Measurements from ENCODE around the gene TMTC2. TPM values are rescaled to one million over a fixed set of nuclear protein-coding genes. Genes with fewer than 3 reads are reported as not detected.

Gene TMTC2
- total and polyA plus RNA-seq, 2 experiments from 2014 or later: 1.5 to 12.0 TPM

- no peak overlapping the region for H2AFZ ChIP-seq
- no peaks in the 10 kb centered on the region for H3K36me3 ChIP-seq (replicated peaks; ENCODE audit: insufficient read depth, low read depth)
- no peaks in the 10 kb centered on the region for H3K9me2 ChIP-seq (replicated peaks; ENCODE audit: insufficient read depth)
- H3K4me2 ChIP-seq: no peak overlapping the region
- no peaks in the 10 kb centered on the region for H3K9me3 ChIP-seq (ENCODE audit: low read depth)
- no peaks in the 10 kb centered on the region for H3K79me2 ChIP-seq
- DNase-seq (ENCODE audit: low spot score): no peak
- H4K20me1 ChIP-seq (ENCODE audit: insufficient read depth, poor library complexity, severe bottlenecking): no peaks in the 10 kb centered on the region
- WGBS (ENCODE audit: low lambda C conversion rate, missing lambda C conversion rate): 70% methylated on average over 7 of the region's 7 CpGs
- no peaks in the 10 kb centered on the region for H3K4me1 ChIP-seq (ENCODE audit: insufficient read depth)
- H3K27ac ChIP-seq: no peak overlapping the region
- no peak overlapping the region for H3K4me3 ChIP-seq
- TF ChIP-seq EZH2phosphoT487 (IDR thresholded peaks at IDR 0.05; ENCODE audit: low read depth, severe bottlenecking, unreplicated experiment): no peak
- no peak for TF ChIP-seq CTCF (IDR thresholded peaks at IDR 0.05; ENCODE audit: poor library complexity)
- no peak for TF ChIP-seq EZH2 (IDR thresholded peaks at IDR 0.05; ENCODE audit: borderline replicate concordance)
- H3K27me3 ChIP-seq: no peaks in the 10 kb centered on the region
These were observed 232.8 kb downstream of the TMTC2 start for GRCh38 chr12:82919388-82920054.

- no peak overlapping the region for H3K4me2 ChIP-seq
- DNase-seq (ENCODE audit: low spot score): no peak
- H3K27ac ChIP-seq: no peak overlapping the region
- TF ChIP-seq EZH2phosphoT487 (IDR thresholded peaks at IDR 0.05; ENCODE audit: low read depth, severe bottlenecking, unreplicated experiment): no peak
- no peak for TF ChIP-seq CTCF (IDR thresholded peaks at IDR 0.05; ENCODE audit: poor library complexity)
- no peak for TF ChIP-seq EZH2 (IDR thresholded peaks at IDR 0.05; ENCODE audit: borderline replicate concordance)
- H3K9me3 ChIP-seq (ENCODE audit: low read depth): no peaks in the 10 kb centered on the region
- no peaks in the 10 kb centered on the region for H3K4me1 ChIP-seq (ENCODE audit: insufficient read depth)
- no peaks in the 10 kb centered on the region for H3K36me3 ChIP-seq (replicated peaks; ENCODE audit: insufficient read depth, low read depth)
- H3K9me2 ChIP-seq (replicated peaks; ENCODE audit: insufficient read depth): no peaks in the 10 kb centered on the region
- no peaks in the 10 kb centered on the region for H3K27me3 ChIP-seq
- H3K79me2 ChIP-seq: no peaks in the 10 kb centered on the region
- no peak overlapping the region for H3K4me3 ChIP-seq
- WGBS (ENCODE audit: low lambda C conversion rate, missing lambda C conversion rate): 100% methylated on average over 1 of the region's 1 CpG
- H4K20me1 ChIP-seq (ENCODE audit: insufficient read depth, poor library complexity, severe bottlenecking): no peaks in the 10 kb centered on the region
- H2AFZ ChIP-seq: no peak overlapping the region
These were observed 237.2 kb downstream of the TMTC2 start for GRCh38 chr12:82923935-82924334.

GRCh38 chr12:82926630-82927029, 239.9 kb downstream of the TMTC2 start:
- Histone ChIP-seq H3K36me3 (replicated peaks; ENCODE audit: insufficient read depth, low read depth) (no peaks in the 10 kb centered on the region), H4K20me1 (ENCODE audit: insufficient read depth, poor library complexity, severe bottlenecking) (no peaks in the 10 kb centered on the region), H3K9me2 (replicated peaks; ENCODE audit: insufficient read depth) (no peaks in the 10 kb centered on the region), H3K9me3 (ENCODE audit: low read depth) (no peaks in the 10 kb centered on the region), H3K4me1 (ENCODE audit: insufficient read depth) (peaks cover 5% of the 10 kb centered on the region), H2AFZ (no peak overlapping the region), H3K4me3 (no peak overlapping the region), H3K27me3 (no peaks in the 10 kb centered on the region), H3K27ac (no peak overlapping the region), H3K79me2 (no peaks in the 10 kb centered on the region), H3K4me2 (no peak overlapping the region)
- 84% methylated on average over 3 of the region's 3 CpGs for WGBS (ENCODE audit: low lambda C conversion rate, missing lambda C conversion rate)
- TF ChIP-seq EZH2phosphoT487 (IDR thresholded peaks at IDR 0.05; ENCODE audit: low read depth, severe bottlenecking, unreplicated experiment): no peak
- TF ChIP-seq EZH2 (IDR thresholded peaks at IDR 0.05; ENCODE audit: borderline replicate concordance): no peak
- TF ChIP-seq CTCF (IDR thresholded peaks at IDR 0.05; ENCODE audit: poor library complexity): no peak
- no peak for DNase-seq (ENCODE audit: low spot score)

Measured in hepatocyte (in vitro differentiated cells).